GM10248 (cell line): Measurements from ENCODE around the gene PPARD.

ENCODE experiments used
- CTCF ChIA-PET: fragments of 300-600 bp; sonication (Branson Sonifier 250); formaldehyde crosslinking; extraction: SDS; loops from one replicate; lab custom pipeline; 2021; ENCODE audit warnings: antibody characterized with exemption; lab: Yijun Ruan, JAX
- POLR2A ChIA-PET: fragments of 350-650 bp; sonication (Branson Sonifier 250); formaldehyde crosslinking; extraction: SDS; loops from one replicate; lab custom pipeline; 2020; ENCODE audit warnings: antibody characterized with exemption; lab: Yijun Ruan, JAX
- DNase-seq: peaks from one replicate; pipeline ENCODE4 v3.0.0; 2012; ENCODE audit errors: extremely low spot score
- TF ChIP-seq, protein P1 (sequence below): IDR thresholded peaks from 2 replicates; pipeline ENCODE4 v1.5.1; 2012; ENCODE audit warnings: mild to moderate bottlenecking, low read depth; ENCODE audit errors: extremely low read depth, missing control alignments, control extremely low read depth

Gene PPARD

DNA sequence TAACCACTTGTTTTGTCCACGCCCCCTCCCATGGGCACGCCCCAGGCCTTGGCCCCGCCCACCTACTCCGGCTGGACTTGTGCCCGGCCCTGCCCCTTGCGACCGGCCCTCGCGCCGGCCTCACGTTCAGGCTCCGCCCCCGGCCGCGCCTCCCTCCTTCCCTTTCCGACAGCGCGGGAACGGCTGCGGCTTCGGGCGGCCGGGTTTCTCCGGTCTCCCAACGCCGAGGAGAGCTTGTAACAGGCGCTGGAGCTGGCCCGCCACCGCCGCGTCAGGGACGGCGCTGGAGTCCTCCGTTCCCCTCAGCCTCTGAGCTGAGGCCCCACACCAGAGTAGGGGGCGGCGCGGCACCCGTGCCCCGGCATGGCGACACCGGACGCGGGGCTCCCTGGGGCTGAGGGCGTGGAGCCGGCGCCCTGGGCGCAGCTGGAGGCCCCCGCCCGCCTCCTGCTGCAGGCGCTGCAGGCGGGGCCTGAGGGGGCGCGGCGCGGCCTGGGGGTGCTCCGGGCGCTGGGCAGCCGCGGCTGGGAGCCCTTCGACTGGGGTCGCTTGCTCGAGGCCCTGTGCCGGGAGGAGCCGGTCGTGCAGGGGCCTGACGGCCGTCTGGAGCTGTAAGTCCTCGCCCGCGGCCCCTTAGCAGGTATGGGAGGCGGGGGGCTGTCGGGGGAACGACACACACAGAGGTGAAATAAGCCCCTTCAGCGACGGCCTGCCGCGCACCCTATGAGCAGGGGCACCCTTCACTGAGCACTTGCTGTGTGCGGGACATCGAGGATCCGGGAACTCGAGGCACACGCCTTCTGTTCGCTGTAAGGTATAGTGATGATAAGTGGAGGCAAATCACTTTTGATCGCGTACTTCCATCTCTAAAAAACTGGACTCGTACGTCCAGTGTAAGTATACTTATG, 110.1 kb downstream of the PPARD start, which contains the start of gene FANCE:
TSS of gene FANCE (plus strand) at position 156 of the 908 bp plus-strand sequence. CDS start at position 364, 208 bp downstream.
- TF ChIP-seq, protein P1, sequence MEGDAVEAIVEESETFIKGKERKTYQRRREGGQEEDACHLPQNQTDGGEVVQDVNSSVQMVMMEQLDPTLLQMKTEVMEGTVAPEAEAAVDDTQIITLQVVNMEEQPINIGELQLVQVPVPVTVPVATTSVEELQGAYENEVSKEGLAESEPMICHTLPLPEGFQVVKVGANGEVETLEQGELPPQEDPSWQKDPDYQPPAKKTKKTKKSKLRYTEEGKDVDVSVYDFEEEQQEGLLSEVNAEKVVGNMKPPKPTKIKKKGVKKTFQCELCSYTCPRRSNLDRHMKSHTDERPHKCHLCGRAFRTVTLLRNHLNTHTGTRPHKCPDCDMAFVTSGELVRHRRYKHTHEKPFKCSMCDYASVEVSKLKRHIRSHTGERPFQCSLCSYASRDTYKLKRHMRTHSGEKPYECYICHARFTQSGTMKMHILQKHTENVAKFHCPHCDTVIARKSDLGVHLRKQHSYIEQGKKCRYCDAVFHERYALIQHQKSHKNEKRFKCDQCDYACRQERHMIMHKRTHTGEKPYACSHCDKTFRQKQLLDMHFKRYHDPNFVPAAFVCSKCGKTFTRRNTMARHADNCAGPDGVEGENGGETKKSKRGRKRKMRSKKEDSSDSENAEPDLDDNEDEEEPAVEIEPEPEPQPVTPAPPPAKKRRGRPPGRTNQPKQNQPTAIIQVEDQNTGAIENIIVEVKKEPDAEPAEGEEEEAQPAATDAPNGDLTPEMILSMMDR, result no peak
- DNase-seq, result peak; percentile 98
- ChIA-PET POLR2A (interaction anchor here (0.5 kb wide), 1 partner anchor 20 kb away, joined by 3 read pairs; no protein-coding TSS in a partner anchor), CTCF (interaction anchor here (0.8 to 12.5 kb wide), 6 partner anchors 11 to 159 kb away, joined by 3 to 213 read pairs (median 17); partner anchors contain the start of genes DEF6 and PPARD)

DNA sequence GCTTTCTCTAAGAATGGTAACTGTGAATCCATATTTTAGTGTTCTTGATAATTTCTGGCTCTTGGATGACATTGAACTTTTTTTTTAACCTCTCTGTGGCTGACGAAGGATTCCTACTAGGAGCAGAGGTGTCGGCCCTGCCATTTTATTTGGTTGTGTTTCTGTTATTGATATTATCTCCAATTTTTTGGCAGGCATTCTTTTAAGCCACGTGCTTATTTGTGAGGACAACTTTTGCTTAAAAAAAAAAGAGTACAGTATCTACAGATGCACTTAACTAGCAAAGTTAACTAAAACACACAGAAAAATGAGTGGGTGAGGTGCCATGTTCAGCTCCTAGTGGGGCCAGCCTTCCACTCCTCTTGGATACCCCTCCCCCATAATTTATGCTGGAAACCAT, 110.9 kb downstream of the PPARD start:
- ChIA-PET CTCF (interaction anchor here (0.9 to 12.5 kb wide), 4 partner anchors 12 to 284 kb away, joined by 3 to 213 read pairs (median 50); partner anchors contain the start of genes DEF6 and PPARD), POLR2A (no interaction called here)
- TF ChIP-seq, protein P1, result no peak
- no peak for DNase-seq

DNA sequence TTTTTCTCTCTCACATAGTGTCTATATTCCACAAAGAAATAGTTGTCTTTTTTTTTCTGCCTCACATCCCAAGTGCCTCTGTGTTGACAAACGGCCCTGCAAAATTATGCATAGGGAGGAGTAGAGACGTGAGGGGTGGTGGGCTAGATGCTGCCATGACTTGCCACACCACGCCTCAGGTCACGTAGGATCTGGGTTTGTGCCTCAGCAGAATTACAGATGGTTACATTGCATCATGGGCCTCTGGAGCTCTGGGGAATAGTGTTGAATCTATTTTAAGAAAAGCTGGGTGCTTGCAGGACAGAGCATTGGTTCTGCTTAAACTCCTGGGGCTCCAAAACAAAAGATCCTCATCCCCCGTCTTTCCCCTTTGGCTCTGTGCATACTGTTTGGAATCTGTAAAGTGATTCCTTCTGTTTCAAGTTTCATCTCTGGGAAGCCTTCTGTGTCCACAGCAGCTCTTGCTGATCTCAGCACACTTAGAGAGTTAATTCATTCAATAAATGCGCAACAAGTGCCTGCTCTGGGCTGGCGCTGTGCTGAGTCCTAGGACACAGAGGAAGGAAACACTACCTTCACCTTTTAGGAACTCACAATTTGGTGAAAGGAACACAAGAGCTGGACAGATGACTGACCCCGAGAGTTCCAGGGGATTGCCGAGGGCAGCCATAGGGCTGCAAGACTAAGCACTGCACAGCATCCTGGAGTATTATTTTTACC, 112.2 kb downstream of the PPARD start:
- ChIA-PET POLR2A (interaction anchor here (0.6 kb wide), 1 partner anchor 14 kb away, joined by 3 read pairs; the partner anchor contains the start of gene RPL10A), CTCF (interaction anchor here (1.5 to 12.5 kb wide), 3 partner anchors 14 to 157 kb away, joined by 10 to 213 read pairs (median 98); partner anchors contain the start of genes DEF6, PPARD and RPL10A)
- DNase-seq, result no peak
- TF ChIP-seq, protein P1, result no peak

DNA sequence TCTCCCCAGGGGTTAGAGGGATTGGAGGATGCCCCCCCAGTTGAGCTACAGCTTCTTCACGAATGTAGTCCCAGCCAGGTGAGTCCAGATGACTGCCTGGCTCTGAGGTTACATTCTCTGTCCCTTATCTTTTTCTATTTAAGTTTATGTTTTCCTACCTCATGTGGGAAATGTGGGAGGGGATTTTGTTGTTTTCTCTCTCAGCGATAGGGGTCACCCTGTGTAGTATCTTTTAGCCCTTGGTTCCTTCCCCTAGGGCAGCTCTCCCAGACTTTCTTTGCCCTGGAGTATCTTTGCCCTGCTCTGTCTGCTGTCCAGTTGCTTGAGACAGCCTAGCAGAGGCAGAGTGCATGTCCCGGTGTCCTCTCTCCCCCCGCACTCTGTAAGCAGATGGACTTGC, 115.5 kb downstream of the PPARD start:
- ChIA-PET CTCF (interaction anchor here (0.9 to 1.6 kb wide), 5 partner anchors 9 to 162 kb away, joined by 3 to 17 read pairs (median 4); partner anchors contain the start of gene RPL10A), POLR2A (no interaction called here)
- TF ChIP-seq, protein P1, result no peak
- DNase-seq, result no peak

DNA sequence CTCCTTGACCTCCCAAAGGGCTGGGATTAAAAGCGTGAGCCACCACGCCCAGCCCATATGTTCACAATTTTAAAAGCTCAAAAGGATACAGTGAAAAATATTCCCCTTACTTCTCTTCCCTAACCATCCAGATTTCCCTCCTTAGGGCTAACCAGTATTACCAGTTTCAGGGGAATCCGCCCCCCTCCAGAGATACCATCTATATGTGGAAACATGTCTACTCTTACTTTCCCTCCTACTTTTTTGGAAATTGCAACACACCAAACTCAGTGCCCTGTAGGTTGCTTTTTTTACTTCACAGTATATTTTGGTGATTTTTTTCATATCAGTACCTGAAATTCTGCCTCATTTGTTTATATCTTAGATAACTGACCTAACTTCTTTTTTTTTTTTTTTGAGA, 118.9 kb downstream of the PPARD start:
- DNase-seq, result no peak
- ChIA-PET CTCF (interaction anchor here (1.0 to 2.3 kb wide), 2 partner anchors 10 to 12 kb away, joined by 3 to 5 read pairs; no protein-coding TSS in a partner anchor), POLR2A (no interaction called here)
- TF ChIP-seq, protein P1, result no peak
